Prostate gland (tissue), 2 donors: Measurements from ENCODE around the gene ZNF213.

Experiments
- CTCF ChIP-seq, 4 experiments: fragments of 200-600 bp in 2 of 4; fragments of 450-650 bp in 2 of 4; sonication (generic) in 2 of 4; IDR thresholded peaks; 1 replicate in 3 of 4; 2 replicates in 1 of 4; pipeline ENCODE4 v1.5.1; 2016 to 2019; ENCODE audit warnings: antibody characterized with exemption in 4 of 4, mild to moderate bottlenecking in 2 of 4, moderate library complexity in 2 of 4
- POLR2A ChIP-seq: fragments of 450-650 bp; IDR thresholded peaks from one replicate; pipeline ENCODE4 v1.6.1; 2016; ENCODE audit warnings: antibody characterized with exemption, mild to moderate bottlenecking
- POLR2AphosphoS5 ChIP-seq: sonication (generic); formaldehyde crosslinking; IDR thresholded peaks from one replicate; pipeline ENCODE4 v1.6.1; 2017; ENCODE audit warnings: antibody characterized with exemption

GRCh38 chr16:3118846-3119245, 16.0 kb upstream of the ZNF213 start:
- TF ChIP-seq CTCF (IDR thresholded peaks at IDR 0.05) (no peak), POLR2AphosphoS5 (no peak), POLR2A (no peak)
